NCI-H69 (cell line): Measurements from ENCODE around the gene ZNF394.

Source experiments
- DNase-seq: peaks from one replicate; lab custom pipeline; 2025; lab: John Stamatoyannopoulos, UW

The ZNF394 gene

GRCh38 chr7:99449326-99449725, 50.8 kb downstream of the ZNF394 start:
- DNase-seq, result no peak

- DNase-seq, result no peak
Observed at GRCh38 chr7:99448855-99449254, 51.2 kb downstream of the ZNF394 start.

GRCh38 chr7:99447943-99448342, 52.1 kb downstream of the ZNF394 start:
- DNase-seq, result no peak

- DNase-seq, result no peak
Observed at GRCh38 chr7:99446096-99446495, 54.0 kb downstream of the ZNF394 start.
